Measurements from ENCODE around the gene PGS1. TPM values are rescaled to one million over a fixed set of nuclear protein-coding genes. Genes with fewer than 3 reads are reported as not detected.

The PGS1 gene
- total RNA-seq, 4 donors from 2014 or later, result 25.4 to 63.9 (median 38.4) TPM

DNA sequence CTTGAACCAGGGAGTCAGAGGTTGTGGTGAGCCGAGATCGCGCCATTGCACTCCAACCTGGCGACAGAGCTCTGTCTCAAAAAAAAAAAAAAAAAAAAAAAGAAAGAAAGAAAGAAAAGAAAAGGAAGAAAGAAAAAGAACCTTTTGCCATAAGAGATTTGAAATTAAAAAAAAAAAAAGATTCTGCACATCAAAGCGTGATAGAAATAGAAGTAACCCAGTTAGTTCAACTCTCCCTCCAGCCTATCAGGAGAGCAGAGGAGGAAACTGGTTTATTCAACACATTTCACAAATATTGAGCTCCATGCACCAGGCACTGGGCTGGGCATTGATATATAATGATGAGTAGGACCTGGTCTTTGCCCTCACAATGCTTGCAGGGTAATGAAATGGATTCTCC, 16.2 kb upstream of the PGS1 start:
- TF ChIP-seq, protein P1, sequence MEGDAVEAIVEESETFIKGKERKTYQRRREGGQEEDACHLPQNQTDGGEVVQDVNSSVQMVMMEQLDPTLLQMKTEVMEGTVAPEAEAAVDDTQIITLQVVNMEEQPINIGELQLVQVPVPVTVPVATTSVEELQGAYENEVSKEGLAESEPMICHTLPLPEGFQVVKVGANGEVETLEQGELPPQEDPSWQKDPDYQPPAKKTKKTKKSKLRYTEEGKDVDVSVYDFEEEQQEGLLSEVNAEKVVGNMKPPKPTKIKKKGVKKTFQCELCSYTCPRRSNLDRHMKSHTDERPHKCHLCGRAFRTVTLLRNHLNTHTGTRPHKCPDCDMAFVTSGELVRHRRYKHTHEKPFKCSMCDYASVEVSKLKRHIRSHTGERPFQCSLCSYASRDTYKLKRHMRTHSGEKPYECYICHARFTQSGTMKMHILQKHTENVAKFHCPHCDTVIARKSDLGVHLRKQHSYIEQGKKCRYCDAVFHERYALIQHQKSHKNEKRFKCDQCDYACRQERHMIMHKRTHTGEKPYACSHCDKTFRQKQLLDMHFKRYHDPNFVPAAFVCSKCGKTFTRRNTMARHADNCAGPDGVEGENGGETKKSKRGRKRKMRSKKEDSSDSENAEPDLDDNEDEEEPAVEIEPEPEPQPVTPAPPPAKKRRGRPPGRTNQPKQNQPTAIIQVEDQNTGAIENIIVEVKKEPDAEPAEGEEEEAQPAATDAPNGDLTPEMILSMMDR (IDR thresholded peaks at IDR 0.05; ENCODE audit: low read depth), result no peak

GRCh38 chr17:78362671-78363070, 15.8 kb upstream of the PGS1 start:
- TF ChIP-seq, protein P1 (IDR thresholded peaks at IDR 0.05; ENCODE audit: low read depth), result no peak

GRCh38 chr17:78364436-78365281, 13.8 kb upstream of the PGS1 start:
- TF ChIP-seq, protein P1 (IDR thresholded peaks at IDR 0.05; ENCODE audit: low read depth), result no peak

- TF ChIP-seq, protein P1 (IDR thresholded peaks at IDR 0.05; ENCODE audit: low read depth), result no peak
Observed at GRCh38 chr17:78365561-78366108, 12.8 kb upstream of the PGS1 start.

GRCh38 chr17:78366109-78366848, 12.2 kb upstream of the PGS1 start:
- TF ChIP-seq, protein P1 (IDR thresholded peaks at IDR 0.05; ENCODE audit: low read depth), result no peak

DNA sequence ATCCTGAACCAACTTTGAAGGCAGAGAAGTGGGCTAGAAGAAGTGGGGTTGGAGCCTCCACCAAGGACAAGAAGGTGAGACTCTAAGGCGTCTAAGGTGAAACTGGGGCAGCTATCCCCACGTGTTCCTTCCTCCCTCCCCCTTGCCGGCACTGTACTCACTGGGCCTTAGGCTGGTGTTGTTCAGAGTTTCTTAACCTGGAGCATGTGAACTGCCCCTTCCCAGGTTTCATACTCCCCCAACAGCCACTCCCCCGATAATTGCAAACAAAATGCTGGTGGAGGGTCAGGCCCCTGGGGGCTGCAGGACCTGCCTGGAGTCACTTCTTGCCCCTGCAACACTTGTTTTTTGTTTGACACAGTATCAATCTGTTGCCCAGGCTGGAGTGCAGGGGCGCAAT, 11.3 kb upstream of the PGS1 start:
- TF ChIP-seq, protein P1 (IDR thresholded peaks at IDR 0.05; ENCODE audit: low read depth), result no peak

DNA sequence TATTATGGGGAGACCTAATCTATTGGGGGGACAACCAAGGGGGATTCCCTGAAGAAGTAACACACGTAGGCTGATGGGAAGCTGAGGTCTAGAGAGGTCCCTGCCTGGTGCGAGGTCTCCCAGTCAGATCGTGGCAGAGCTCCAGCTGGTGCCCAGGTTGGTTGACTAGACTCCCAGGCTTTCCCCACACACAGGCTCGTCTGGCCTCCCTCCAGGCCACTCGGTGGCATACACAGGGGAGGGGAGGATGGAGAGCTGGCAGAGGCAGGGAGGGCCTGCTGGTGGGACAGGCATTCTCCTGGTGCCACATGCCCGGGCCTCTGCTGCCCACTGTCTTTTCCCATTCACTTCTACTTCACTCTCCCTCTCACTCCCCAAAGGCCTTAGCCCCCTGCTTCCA, 10.1 kb upstream of the PGS1 start:
- TF ChIP-seq, protein P1 (IDR thresholded peaks at IDR 0.05; ENCODE audit: low read depth), result no peak

Measured in subcutaneous adipose tissue (tissue), 4 donors.